GM21619 (cell line): ENCODE measurements around the gene RETSAT.
"Not testable (repeated sequence)": the region's sequence is repeated elsewhere in the genome, so short reads cannot be mapped to it uniquely, and the experiment has no call there.

Experiments
- ATAC-seq: cut with Tn5 transposase; IDR thresholded peaks from one replicate; pipeline ENCODE4 v1.9.1; 2021; ENCODE audit not compliant: unreplicated experiment

Gene RETSAT

GRCh38 chr2:85380048-85380447 lies 25.7 kb upstream of the RETSAT start:
- ATAC-seq = no peak

DNA sequence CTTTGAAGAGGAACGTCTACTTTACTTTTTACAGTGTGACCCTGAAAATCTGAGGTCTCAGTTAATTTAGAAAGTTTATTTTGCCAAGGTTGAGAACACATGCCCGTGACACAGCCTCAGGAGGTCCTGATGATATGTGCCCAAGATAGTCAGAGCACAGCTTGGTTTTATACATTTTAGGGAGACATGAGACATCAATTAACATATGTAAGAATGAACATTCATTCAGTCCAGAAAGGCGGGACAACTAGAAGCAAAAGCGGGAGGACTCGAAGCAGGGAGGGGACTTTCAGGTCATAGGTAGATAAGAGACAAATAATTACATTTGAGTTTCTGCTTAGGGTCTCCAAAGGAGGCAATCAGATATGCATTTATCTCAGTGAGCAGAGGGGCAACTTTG lies 23.9 kb upstream of the RETSAT start:
- ATAC-seq = no peak

GRCh38 chr2:85377083-85377482 lies 22.8 kb upstream of the RETSAT start:
- no peak for ATAC-seq

- no peak for ATAC-seq
Observed at GRCh38 chr2:85376291-85377065, 22.1 kb upstream of the RETSAT start.

GRCh38 chr2:85371045-85371444 lies 16.7 kb upstream of the RETSAT start:
- ATAC-seq = no peak

GRCh38 chr2:85369500-85369899 lies 15.2 kb upstream of the RETSAT start:
- no peak for ATAC-seq

DNA sequence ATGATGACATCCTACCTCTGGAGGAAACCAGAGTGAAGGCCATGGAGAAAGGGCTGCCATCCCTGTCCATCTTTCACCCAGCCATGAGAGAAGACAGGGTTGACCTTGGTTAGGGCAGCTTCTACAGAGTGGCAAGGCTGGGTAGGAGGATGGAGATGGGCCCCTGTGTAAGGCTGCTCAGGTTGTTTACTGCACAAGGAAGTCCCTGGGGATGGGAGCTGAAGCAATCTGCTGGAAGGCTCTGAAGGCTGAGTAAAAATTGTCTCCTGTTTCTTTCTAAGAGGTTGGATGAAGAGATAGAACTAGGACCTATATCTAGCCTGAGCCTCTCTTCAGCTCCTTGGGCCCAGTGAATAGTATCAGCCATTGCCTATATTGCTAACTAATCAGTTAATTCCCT lies 14.6 kb upstream of the RETSAT start:
- ATAC-seq = no peak

GRCh38 chr2:85367180-85367579 lies 12.9 kb upstream of the RETSAT start:
- no peak for ATAC-seq

DNA sequence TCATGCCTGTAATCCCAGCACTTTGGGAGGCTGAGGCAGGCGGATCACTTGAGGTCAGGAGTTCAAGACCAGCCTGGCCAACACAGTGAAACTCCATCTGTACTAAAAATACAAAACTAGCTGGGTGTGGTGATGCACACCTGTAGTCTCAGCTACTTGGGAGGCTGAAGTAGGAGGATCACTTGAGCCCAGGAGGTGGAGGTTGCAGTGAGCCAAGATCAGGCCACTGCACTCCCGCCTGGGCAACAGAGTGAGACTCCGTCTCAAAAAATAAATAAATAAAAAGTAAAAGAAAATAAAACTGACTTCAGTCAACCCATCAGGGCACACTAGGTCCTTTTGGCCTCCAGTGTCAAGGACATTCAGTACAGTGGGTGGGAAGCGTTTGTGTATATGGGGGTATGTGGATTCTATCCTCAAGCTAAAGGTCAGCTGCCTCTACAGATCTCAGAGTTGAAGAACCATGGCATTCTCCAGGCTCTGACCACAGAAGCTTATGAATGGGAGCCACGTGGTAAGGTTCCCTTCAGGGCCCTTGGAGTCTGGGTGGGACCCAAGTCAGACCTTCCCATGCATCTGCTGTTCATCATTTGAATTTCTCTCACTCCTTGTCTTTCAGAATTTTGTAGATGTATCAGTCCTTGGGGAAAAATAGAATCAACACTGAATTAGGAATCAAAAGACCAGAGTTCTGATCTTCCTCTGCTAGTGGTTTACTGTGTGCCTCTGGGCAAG lies 8.5 kb upstream of the RETSAT start:
- not testable (repeated sequence) for ATAC-seq

DNA sequence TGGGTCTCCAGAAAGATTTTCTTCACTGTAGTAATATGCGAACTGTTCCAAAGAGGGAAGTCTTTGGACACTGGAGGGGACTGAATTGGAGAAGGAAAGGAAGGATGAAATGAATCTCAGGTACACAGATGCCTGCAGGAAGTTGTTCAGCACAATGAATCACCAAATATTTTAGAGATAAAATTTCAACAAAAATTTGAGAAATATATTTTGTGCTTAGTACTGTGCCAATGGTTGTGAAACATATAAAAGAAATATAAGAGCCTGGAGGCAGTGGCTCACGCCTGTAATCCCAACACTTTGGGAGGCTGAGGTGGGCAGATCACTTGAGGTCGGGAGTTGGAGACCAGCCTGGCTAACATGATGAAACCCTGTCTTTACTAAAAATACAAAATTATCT lies 3.4 kb upstream of the RETSAT start:
- no peak for ATAC-seq

DNA sequence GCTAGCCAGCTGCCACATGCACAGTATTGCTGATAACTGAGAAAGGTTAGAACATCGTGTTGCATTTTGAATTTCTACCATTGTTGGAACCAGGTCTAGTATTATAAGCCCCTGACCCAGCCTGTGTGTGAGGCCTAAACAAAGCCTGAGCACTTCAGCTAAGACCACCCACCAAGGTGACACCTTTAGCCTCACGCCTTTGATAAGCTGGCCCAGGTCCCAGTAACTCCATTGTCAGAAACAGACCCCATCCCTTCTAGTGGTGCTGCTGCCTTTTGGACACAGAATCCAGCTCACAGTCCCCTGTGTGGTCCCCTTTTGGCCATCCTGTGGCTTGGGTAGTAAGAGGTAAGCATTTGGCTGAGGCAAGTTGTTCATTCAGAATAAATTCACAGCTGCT lies 1.9 kb upstream of the RETSAT start:
- ATAC-seq = no peak

DNA sequence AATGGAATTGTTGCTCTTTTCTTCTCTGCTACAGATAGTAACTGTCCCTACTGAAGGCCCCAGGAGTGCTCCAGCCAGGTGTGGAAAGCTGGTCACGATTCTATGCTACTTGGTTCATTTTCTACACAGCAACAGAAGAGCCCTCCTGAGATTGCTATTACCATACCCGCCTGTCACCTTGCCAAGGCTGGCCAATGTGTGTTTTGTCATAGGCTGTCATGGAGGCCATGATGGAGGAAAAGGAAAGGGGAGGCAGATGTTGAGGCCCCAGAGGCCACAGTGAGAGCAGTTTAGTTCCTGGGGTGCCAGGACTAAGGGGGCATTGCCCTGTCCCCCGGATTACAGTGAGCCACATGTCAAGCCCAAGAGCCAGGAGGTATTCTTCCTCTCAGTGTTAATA lies 1.2 kb upstream of the RETSAT start:
- ATAC-seq = no peak

- ATAC-seq = no peak
Observed at GRCh38 chr2:85355073-85355410, 714 bp upstream of the RETSAT start.

DNA sequence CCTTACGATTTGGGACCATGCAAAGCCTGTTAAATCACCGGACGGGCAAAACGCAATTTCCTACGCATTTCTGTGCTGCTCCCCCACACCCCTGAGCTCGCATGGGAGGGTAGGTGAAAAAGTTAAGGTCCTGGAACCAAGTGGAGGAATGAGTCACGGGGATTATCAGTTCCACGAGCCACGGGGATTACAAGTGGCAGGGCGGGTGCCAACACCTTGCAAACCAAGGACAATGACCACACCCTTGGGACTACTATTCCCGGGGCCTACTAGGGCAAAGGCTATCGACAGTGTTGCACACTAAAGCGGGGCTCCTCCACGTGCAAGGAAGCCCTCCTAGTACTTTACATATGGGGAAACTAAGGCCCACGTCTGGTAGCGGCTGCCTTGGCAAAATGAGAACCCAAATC lies 447 bp downstream of the RETSAT start:
- no peak for ATAC-seq

- ATAC-seq = no peak
Observed at GRCh38 chr2:85347599-85347998, 6.7 kb downstream of the RETSAT start.

DNA sequence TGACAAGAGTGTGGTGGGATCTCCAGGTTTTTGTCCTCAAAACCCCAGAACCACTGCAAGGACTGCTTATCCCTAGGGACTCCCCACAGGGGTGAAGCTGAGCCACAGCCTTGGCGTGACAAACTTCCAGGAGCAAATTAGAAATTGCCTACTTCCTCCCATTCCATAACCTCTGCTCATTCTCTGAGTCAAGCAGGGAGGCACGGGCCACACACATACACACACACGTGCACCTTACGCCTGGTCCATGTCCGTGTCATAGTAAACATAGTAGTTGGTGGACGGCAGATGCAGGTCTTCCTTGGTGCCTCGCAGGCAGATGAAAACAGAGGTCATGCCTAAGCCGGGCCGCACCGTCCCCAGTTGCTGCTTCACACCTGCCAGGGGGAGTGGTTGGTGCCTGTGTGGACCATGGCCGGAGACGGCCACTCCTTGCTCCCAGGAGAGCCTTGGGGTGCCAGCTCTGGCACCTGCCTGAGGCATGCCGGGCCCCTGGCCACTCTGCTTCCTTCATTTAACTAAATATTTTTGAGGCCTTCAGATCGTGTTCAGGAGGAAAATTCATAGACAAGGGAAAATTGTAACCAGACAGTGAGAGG lies 9.9 kb downstream of the RETSAT start:
- ATAC-seq = no peak

- not testable (repeated sequence) for ATAC-seq
Observed at GRCh38 chr2:85343207-85343895, 11.0 kb downstream of the RETSAT start.

DNA sequence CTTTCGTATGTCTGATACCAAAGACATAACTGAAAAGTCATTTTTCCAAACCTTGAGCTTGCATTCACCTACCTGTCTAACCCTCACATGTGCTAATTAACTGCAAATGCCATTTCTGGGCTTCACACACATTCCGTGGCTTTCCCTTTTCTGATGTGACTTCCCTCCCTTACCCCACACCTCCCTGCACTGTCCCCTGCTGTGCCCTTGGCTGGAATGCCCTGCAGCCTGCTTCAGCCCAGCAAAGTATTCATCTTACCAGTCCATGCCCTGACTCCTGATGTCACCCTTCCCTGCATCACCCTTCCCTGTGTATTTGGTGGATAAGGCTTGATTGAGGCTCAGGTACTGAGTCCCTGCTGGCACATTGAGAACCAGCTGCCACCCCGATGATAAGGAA lies 12.2 kb downstream of the RETSAT start:
- ATAC-seq = no peak

GRCh38 chr2:85341269-85342029 lies 12.9 kb downstream of the RETSAT start:
- ATAC-seq = no peak

- ATAC-seq = no peak
Observed at GRCh38 chr2:85340034-85340892, 14.1 kb downstream of the RETSAT start.
